ENCODE data around the gene OR4F3.
"Not testable (repeated sequence)": the region's sequence is repeated elsewhere in the genome, so short reads cannot be mapped to it uniquely, and the experiment has no call there.

OR4F3 gene

GRCh38 chr5:181366968-181367367, at the start of gene OR4F3:
Gene OR4F3, plus strand, starts transcription at chr5:181367268.
- not testable (repeated sequence) for DNase-seq (ENCODE audit: extremely low read depth, low read depth)
